ENCODE measurements around the gene PCDHGA6.
"Not testable (repeated sequence)": the region's sequence is repeated elsewhere in the genome, so short reads cannot be mapped to it uniquely, and the experiment has no call there.

Gene PCDHGA6

DNA sequence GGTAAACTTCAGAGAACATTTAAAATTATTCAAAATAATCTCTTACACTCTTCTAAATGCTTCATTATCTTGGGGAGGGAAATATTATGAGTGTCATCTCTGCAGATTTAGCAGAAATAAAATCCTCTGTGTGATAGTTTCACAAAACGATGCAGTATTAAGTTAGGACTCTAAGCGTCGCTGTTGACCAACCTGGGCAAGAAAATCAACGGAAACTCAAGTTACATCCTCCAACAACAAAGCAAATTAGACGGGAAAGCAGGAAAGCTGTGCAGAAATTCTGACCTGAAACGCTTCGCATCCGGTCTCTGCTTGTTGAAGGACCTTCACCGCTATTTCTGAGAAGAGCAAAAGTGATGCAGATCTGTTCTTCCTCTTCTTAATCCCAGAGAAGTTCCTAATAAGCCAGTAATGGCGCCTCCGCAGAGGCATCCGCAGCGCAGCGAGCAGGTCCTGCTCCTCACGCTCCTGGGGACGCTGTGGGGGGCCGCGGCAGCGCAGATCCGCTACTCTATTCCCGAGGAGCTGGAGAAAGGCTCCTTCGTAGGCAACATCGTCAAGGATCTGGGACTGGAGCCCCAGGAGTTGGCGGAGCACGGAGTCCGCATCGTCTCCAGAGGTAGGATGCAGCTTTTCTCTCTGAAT is at the start of gene PCDHGA6:
TSS of gene PCDHGA6 (plus strand) at position 219 of the 645 bp plus-strand sequence. CDS start at position 412, 193 bp downstream.
- DNase-seq (ENCODE audit: low spot score), result no peak

- no peak for DNase-seq (ENCODE audit: low spot score)
Measured at GRCh38 chr5:141326088-141326854, 47.4 kb upstream of the PCDHGA6 start.

- no peak for DNase-seq (ENCODE audit: low spot score)
Measured at GRCh38 chr5:141328231-141328630, 45.5 kb upstream of the PCDHGA6 start.

DNA sequence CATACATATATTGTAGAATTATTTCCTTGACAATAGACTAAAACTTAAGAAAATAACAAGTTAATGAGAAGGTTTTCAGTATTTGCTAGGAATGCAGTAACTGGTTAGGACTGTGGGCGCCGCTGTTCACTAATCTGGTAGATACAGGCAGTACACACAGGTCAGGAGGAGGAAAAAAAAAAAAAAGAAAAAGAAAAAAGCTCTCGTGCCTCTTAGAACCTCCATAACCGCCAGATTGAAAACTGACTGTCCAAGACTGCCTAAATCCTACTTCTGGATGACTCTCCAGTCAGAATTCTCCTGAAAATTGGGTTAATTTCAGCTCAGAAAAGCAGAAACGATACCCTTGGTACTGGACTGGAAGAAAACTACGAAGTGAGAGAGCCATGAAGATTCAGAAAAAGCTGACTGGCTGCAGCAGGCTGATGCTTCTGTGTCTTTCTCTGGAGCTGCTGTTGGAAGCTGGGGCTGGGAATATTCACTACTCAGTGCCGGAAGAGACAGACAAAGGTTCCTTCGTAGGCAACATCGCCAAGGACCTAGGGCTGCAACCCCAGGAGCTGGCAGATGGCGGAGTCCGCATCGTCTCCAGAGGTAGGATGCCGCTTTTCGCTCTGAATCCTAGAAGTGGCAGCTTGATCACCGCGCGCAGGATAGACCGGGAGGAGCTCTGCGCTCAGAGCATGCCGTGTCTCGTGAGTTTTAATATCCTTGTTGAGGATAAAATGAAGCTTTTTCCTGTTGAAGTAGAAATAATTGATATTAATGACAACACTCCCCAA is 43.2 kb upstream of the PCDHGA6 start, which contains the start of gene PCDHGA1:
TSS of gene PCDHGA1 (plus strand) at position 216 of the 782 bp plus-strand sequence.
- no peak for DNase-seq (ENCODE audit: low spot score)

- DNase-seq (ENCODE audit: low spot score), result not testable (repeated sequence)
Measured at GRCh38 chr5:141332571-141332970, 41.1 kb upstream of the PCDHGA6 start.

GRCh38 chr5:141338538-141339306 is 35.0 kb upstream of the PCDHGA6 start, which contains the start of gene PCDHGA2:
Gene PCDHGA2 (plus strand): TSS chr5:141338760.
- no peak for DNase-seq (ENCODE audit: low spot score)

GRCh38 chr5:141340781-141341354 is 32.8 kb upstream of the PCDHGA6 start:
- not testable (repeated sequence) for DNase-seq (ENCODE audit: low spot score)

DNA sequence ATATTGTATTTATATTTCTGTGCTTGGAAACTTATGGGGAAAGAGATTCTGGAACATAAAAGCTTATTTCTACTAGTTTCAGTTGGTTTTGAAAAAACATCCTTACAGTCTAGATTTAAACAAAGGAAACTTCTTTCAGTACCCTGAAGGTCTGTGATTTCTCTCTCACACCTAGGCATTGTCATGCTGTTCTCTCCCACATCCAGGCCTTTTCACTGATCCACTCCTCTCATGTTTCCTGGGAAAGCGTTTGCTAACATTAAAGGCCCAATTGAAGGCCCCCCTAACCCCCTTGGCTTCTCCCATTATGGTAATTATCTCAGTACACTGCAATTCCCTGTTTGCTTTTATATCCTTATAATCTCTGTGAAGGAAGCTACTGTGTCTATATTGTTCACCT is 30.9 kb upstream of the PCDHGA6 start:
- no peak for DNase-seq (ENCODE audit: low spot score)

GRCh38 chr5:141343242-141343952 is 30.3 kb upstream of the PCDHGA6 start, which contains the start of gene PCDHGA3:
Gene PCDHGA3 (plus strand): TSS chr5:141343829. CDS start chr5:141344034, 205 bp downstream.
- no peak for DNase-seq (ENCODE audit: low spot score)

DNA sequence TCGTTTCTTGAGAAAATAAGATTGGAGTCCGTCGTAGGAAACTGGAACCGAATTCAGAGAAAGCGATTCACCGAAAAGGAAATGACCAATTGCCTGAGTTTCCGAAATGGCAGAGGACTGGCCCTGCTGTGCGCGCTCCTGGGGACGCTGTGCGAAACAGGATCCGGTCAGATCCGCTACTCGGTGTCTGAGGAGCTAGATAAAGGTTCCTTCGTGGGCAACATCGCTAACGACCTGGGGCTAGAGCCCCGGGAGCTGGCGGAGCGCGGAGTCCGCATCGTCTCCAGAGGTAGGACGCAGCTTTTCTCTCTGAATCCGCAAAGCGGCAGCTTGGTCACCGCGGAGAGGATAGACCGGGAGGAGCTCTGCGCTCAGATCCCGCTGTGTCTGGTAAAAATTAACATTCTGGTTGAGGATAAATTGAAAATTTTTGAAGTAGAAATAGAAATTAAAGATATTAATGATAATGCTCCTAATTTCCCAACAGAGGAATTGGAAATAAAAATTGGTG is 29.7 kb upstream of the PCDHGA6 start:
- no peak for DNase-seq (ENCODE audit: low spot score)

DNA sequence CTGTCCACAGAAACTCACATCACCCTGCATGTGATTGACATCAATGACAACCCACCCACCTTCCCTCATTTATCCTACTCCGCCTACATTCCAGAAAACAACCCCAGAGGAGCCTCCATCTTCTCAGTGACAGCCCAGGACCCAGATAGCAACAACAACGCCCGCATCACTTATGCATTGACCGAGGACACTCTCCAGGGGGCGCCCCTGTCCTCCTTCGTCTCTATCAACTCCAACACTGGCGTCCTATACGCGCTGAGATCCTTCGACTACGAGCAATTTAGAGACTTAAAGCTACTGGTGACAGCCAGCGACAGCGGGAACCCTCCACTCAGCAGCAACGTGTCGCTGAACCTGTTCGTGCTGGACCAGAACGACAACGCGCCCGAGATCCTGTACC is 28.4 kb upstream of the PCDHGA6 start:
- no peak for DNase-seq (ENCODE audit: low spot score)

DNA sequence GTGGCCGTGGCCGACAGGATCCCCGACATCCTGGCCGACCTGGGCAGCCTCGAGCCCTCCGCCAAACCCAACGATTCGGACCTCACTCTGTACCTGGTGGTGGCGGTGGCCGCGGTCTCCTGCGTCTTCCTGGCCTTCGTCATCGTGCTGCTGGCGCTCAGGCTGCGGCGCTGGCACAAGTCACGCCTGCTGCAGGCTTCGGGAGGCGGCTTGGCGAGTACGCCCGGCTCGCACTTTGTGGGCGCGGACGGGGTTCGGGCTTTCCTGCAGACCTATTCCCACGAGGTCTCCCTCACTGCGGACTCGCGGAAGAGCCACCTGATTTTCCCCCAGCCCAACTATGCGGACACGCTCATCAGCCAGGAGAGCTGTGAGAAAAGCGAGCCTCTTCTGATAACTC is 27.7 kb upstream of the PCDHGA6 start:
- not testable (repeated sequence) for DNase-seq (ENCODE audit: low spot score)

DNA sequence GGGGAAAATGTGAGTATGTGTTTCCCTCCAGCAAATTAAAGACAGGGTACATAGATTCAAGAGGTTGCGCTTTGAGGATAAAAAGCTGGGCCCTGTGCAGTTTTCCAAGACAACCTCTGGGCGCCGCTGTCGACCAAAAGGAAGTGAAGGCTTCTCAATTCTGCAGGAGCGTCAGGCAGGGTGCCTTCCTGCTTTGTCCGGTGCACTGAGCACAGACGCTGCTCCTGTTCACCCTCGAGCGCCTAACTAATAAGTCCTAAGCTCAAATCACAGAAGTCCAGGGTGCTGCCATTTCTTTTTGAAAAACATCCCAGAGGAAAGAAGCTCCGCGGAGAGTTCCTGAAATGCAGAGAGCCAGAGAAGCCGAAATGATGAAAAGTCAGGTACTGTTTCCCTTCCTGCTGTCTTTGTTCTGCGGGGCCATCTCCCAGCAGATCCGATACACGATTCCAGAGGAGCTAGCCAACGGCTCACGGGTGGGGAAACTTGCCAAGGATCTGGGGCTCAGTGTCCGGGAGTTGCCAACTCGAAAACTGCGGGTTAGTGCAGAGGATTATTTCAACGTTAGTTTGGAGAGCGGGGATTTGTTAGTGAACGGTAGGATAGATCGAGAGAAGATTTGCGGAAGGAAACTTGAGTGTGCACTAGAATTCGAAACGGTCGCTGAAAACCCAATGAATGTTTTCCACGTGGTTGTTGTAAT is 23.6 kb upstream of the PCDHGA6 start, which contains the start of gene PCDHGB1:
TSS of gene PCDHGB1 (plus strand) at position 183 of the 703 bp plus-strand sequence. CDS start at position 345, 162 bp downstream.
- DNase-seq (ENCODE audit: low spot score), result no peak

DNA sequence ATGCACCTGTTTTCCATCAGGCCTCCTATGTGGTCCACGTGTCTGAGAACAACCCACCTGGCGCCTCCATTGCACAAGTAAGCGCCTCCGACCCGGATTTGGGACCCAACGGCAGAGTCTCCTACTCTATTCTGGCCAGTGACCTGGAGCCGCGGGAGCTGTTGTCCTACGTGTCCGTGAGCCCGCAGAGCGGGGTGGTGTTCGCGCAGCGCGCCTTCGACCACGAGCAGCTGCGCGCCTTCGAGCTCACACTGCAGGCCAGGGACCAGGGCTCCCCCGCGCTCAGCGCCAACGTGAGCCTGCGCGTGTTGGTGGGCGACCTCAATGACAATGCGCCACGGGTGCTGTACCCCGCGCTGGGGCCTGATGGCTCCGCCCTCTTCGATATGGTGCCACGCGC is 22.1 kb upstream of the PCDHGA6 start:
- DNase-seq (ENCODE audit: low spot score), result no peak

GRCh38 chr5:141354900-141355469 is 18.7 kb upstream of the PCDHGA6 start, which contains the start of gene PCDHGA4:
Gene PCDHGA4 (plus strand): TSS chr5:141355021. CDS start chr5:141355108, 87 bp downstream.
- no peak for DNase-seq (ENCODE audit: low spot score)

DNA sequence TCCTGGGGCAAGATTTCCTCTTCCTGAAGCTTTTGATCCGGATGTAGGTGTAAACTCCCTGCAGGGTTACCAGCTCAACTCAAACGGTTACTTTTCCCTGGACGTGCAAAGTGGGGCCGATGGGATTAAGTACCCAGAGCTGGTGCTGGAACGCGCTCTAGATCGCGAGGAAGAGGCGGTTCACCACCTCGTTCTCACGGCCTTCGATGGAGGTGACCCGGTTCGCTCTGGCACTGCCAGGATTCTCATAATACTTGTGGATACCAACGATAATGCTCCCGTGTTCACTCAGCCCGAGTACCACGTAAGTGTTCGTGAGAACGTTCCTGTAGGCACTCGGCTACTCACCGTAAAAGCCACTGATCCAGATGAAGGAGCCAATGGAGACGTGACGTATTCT is 18.1 kb upstream of the PCDHGA6 start:
- no peak for DNase-seq (ENCODE audit: low spot score)

DNA sequence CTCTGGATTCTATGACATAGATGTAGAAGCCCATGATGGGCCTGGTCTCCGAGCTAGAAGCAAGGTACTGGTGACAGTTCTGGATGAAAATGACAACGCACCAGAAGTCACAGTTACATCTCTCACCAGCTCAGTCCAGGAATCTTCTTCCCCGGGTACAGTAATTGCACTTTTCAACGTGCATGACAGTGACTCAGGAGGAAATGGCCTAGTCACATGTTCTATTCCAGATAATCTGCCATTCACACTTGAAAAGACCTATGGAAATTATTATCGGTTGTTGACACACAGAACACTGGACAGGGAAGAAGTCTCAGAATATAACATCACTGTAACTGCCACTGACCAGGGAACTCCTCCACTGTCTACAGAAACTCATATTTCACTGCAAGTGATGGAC is 17.6 kb upstream of the PCDHGA6 start:
- no peak for DNase-seq (ENCODE audit: low spot score)

- no peak for DNase-seq (ENCODE audit: low spot score)
Measured at GRCh38 chr5:141356950-141357349, 16.7 kb upstream of the PCDHGA6 start.

GRCh38 chr5:141359790-141360426 is 13.8 kb upstream of the PCDHGA6 start, which contains the start of gene PCDHGB2:
Gene PCDHGB2 (plus strand): TSS chr5:141359994. CDS start chr5:141360136, 142 bp downstream.
- no peak for DNase-seq (ENCODE audit: low spot score)
